ENCODE measurements around the gene PRXL2B.
"Not testable (repeated sequence)": the region's sequence is repeated elsewhere in the genome, so short reads cannot be mapped to it uniquely, and the experiment has no call there.

Gene PRXL2B

GRCh38 chr1:2586154-2587070, at the start of gene PRXL2B:
Gene PRXL2B (plus strand): TSS chr1:2586777. CDS start chr1:2586886, 109 bp downstream.
- peak; percentile 97 for DNase-seq

GRCh38 chr1:2537784-2538115, 48.8 kb upstream of the PRXL2B start:
- DNase-seq, result no peak

GRCh38 chr1:2538376-2538775, 48.2 kb upstream of the PRXL2B start:
- DNase-seq, result no peak

- no peak for DNase-seq
Observed at GRCh38 chr1:2538872-2539271, 47.7 kb upstream of the PRXL2B start.

- peak; percentile 35 for DNase-seq
Observed at GRCh38 chr1:2539312-2539907, 47.2 kb upstream of the PRXL2B start.

- no peak for DNase-seq
Observed at GRCh38 chr1:2540816-2541492, 45.6 kb upstream of the PRXL2B start.

GRCh38 chr1:2541619-2542245, 44.8 kb upstream of the PRXL2B start:
- DNase-seq, result no peak

- no peak for DNase-seq
Observed at GRCh38 chr1:2542246-2542915, 44.2 kb upstream of the PRXL2B start.

- peak; percentile 31 for DNase-seq
Observed at GRCh38 chr1:2543543-2544092, 43.0 kb upstream of the PRXL2B start.

GRCh38 chr1:2544093-2544874, 42.3 kb upstream of the PRXL2B start:
- no peak for DNase-seq

- no peak for DNase-seq
Observed at GRCh38 chr1:2544875-2545640, 41.5 kb upstream of the PRXL2B start.

- peak; percentile 95 for DNase-seq
Observed at GRCh38 chr1:2545754-2546514, 40.6 kb upstream of the PRXL2B start.

- DNase-seq, result peak; percentile 89
Observed at GRCh38 chr1:2546515-2547209, 39.9 kb upstream of the PRXL2B start.

GRCh38 chr1:2547210-2548067, 39.1 kb upstream of the PRXL2B start:
- no peak for DNase-seq

GRCh38 chr1:2548068-2548589, 38.4 kb upstream of the PRXL2B start:
- DNase-seq, result peak; percentile 87

- DNase-seq, result not testable (repeated sequence)
Observed at GRCh38 chr1:2549367-2550029, 37.1 kb upstream of the PRXL2B start.

- DNase-seq, result not testable (repeated sequence)
Observed at GRCh38 chr1:2550309-2550861, 36.2 kb upstream of the PRXL2B start.

Measured in CD4-positive, alpha-beta T cell treated with Interferon gamma for 1 hour (primary cell).